SK-N-SH (cell line): ENCODE results near the gene TRMO. TPM values are rescaled to one million over a fixed set of nuclear protein-coding genes. Genes with fewer than 3 reads are reported as not detected.

Source experiments
- CTCF ChIA-PET: fragments of 300-600, 350-600 bp; formaldehyde crosslinking; extraction: SDS; loops from one replicate; lab custom pipeline; 2021; lab: Yijun Ruan, JAX
- POLR2A ChIA-PET: fragments of 350-600 bp; sonication (Branson Sonifier 250); formaldehyde crosslinking; extraction: SDS; loops from one replicate; lab custom pipeline; 2020; ENCODE audit warnings: antibody characterized with exemption, inconsistent platforms; lab: Yijun Ruan, JAX
- DNase-seq: peaks from one replicate; pipeline ENCODE4 v3.0.0; 2012
- H2AFZ ChIP-seq: fragments of 200-600 bp; sonication (generic); 2 replicates; pipeline ENCODE4 v1.8.1; 2016; ENCODE audit warnings: antibody characterized with exemption, mild to moderate bottlenecking, low read depth
- H3F3A ChIP-seq: fragments of 200-600 bp; sonication (generic); replicated peaks from 2 replicates; pipeline ENCODE3; 2016; ENCODE audit warnings: antibody characterized with exemption, mild to moderate bottlenecking; ENCODE audit not compliant: insufficient read depth
- H3K27ac ChIP-seq, 2 experiments: fragments of 200-500 bp in 1 of 2; fragments of 200-600 bp in 1 of 2; sonication (Bioruptor generic) in 1 of 2; sonication (generic), shearing (Covaris generic) in 1 of 2; 2 replicates each; pipeline versions ENCODE4 v1.5.1 to v1.6.1; 2014 to 2016; ENCODE audit warnings: low read depth in 2 of 2, inconsistent platforms in 1 of 2, low read length in 1 of 2, mild to moderate bottlenecking in 1 of 2, mixed read lengths in 1 of 2
- H3K27me3 ChIP-seq: fragments of 200-600 bp; sonication (generic), shearing (Covaris generic); 2 replicates; pipeline ENCODE4 v1.6.1; 2016; ENCODE audit warnings: mixed run types; ENCODE audit not compliant: insufficient read depth
- H3K36me3 ChIP-seq, 2 experiments: fragments of 200-500 bp in 1 of 2; fragments of 200-600 bp in 1 of 2; sonication (Bioruptor generic) in 1 of 2; sonication (generic) in 1 of 2; replicated peaks in 1 of 2; 2 replicates each; pipeline versions ENCODE3 to v1.5.1; 2014 to 2016; ENCODE audit warnings: low read length in 1 of 2, mild to moderate bottlenecking in 1 of 2; ENCODE audit not compliant: insufficient read depth in 2 of 2, control insufficient read depth in 1 of 2
- H3K4me1 ChIP-seq, 2 experiments: fragments of 200-500 bp in 1 of 2; fragments of 200-600 bp in 1 of 2; sonication (Bioruptor generic) in 1 of 2; sonication (generic), shearing (Covaris generic) in 1 of 2; 2 replicates each; pipeline versions ENCODE4 v1.5.1 to v1.6.1; 2014 to 2016; ENCODE audit warnings: low read depth in 1 of 2, low read length in 1 of 2, mixed run types in 1 of 2; ENCODE audit not compliant: insufficient read depth in 2 of 2, control insufficient read depth in 1 of 2
- H3K4me2 ChIP-seq: fragments of 200-600 bp; sonication (generic), shearing (Covaris generic); 2 replicates; pipeline ENCODE4 v1.6.1; 2017; ENCODE audit warnings: mixed run types
- H3K4me3 ChIP-seq, 2 experiments: fragments of 200-500 bp in 1 of 2; fragments of 200-600 bp in 1 of 2; sonication (Bioruptor generic) in 1 of 2; sonication (generic), shearing (Covaris generic) in 1 of 2; 2 replicates each; pipeline versions ENCODE4 v1.5.1 to v1.8.1; 2014 to 2016; ENCODE audit warnings: low read depth in 2 of 2, inconsistent platforms in 1 of 2, low read length in 1 of 2, mild to moderate bottlenecking in 1 of 2, mixed read lengths in 1 of 2, moderate library complexity in 1 of 2
- H3K79me2 ChIP-seq: fragments of 200-600 bp; sonication (generic); 2 replicates; pipeline ENCODE4 v1.8.1; 2017; ENCODE audit warnings: mild to moderate bottlenecking; ENCODE audit not compliant: insufficient read depth
- H3K9ac ChIP-seq: fragments of 200-600 bp; sonication (generic); 2 replicates; pipeline ENCODE4 v1.6.1; 2017; ENCODE audit warnings: mixed run types
- H3K9me2 ChIP-seq: fragments of 200-600 bp; sonication (generic); 2 replicates; pipeline ENCODE4 v1.6.1; 2017; ENCODE audit warnings: mixed run types
- H3K9me3 ChIP-seq: fragments of 200-600 bp; sonication (generic); 2 replicates; pipeline ENCODE4 v1.6.1; 2017; ENCODE audit warnings: mixed run types, mild to moderate bottlenecking, moderate library complexity
- H4K20me1 ChIP-seq: fragments of 200-600 bp; sonication (generic); 2 replicates; pipeline ENCODE4 v1.6.1; 2017; ENCODE audit warnings: mild to moderate bottlenecking, mixed run types; ENCODE audit not compliant: insufficient read depth
- ELF1 ChIP-seq: IDR thresholded peaks from 2 replicates; pipeline ENCODE4 v1.4.0; 2012
- EP300 ChIP-seq, 2 experiments: IDR thresholded peaks; 2 replicates each; pipeline versions ENCODE4 v1.4.0 to v1.6.1; 2012; ENCODE audit warnings: borderline replicate concordance in 1 of 2, low read depth in 1 of 2, low read length in 1 of 2
- FOSL2 ChIP-seq: IDR thresholded peaks from 2 replicates; pipeline ENCODE4 v1.4.0; 2012; ENCODE audit warnings: low read depth, mild to moderate bottlenecking, moderate library complexity, borderline replicate concordance
- FOXJ3 ChIP-seq: sonication (generic); formaldehyde crosslinking; IDR thresholded peaks from 2 replicates; pipeline ENCODE4 v1.5.1; 2020; ENCODE audit warnings: mild to moderate bottlenecking, missing genetic modification reagents
- JUND ChIP-seq: IDR thresholded peaks from 2 replicates; pipeline ENCODE4 v1.4.0; 2012
- MEF2A ChIP-seq: IDR thresholded peaks from 2 replicates; pipeline ENCODE4 v1.4.0; 2012; ENCODE audit warnings: low read depth, borderline replicate concordance
- NFIC ChIP-seq: IDR thresholded peaks from 2 replicates; pipeline ENCODE4 v1.4.0; 2012; ENCODE audit warnings: borderline replicate concordance
- NRF1 ChIP-seq: IDR thresholded peaks from 2 replicates; pipeline ENCODE4 v1.6.1; 2012; ENCODE audit warnings: low read depth, mild to moderate bottlenecking, low read length
- POLR2AphosphoS5 ChIP-seq: IDR thresholded peaks from 2 replicates; pipeline ENCODE4 v1.6.1; 2012; ENCODE audit warnings: low read depth, low read length
- RAD21 ChIP-seq: IDR thresholded peaks from 2 replicates; pipeline ENCODE4 v1.6.1; 2012; ENCODE audit warnings: mild to moderate bottlenecking, low read length
- RFX5 ChIP-seq: IDR thresholded peaks from 2 replicates; pipeline ENCODE4 v1.6.1; 2012; ENCODE audit warnings: mild to moderate bottlenecking, improper control_type of control experiment, low read length
- RXRA ChIP-seq: IDR thresholded peaks from 2 replicates; pipeline ENCODE4 v1.4.0; 2012; ENCODE audit warnings: low read depth, mild to moderate bottlenecking, borderline replicate concordance
- SIN3A ChIP-seq: IDR thresholded peaks from 2 replicates; pipeline ENCODE4 v1.6.1; 2012; ENCODE audit warnings: low read depth, mild to moderate bottlenecking, low read length, moderate library complexity, borderline replicate concordance
- TAF1 ChIP-seq: IDR thresholded peaks from 2 replicates; pipeline ENCODE4 v1.6.1; 2012; ENCODE audit warnings: low read depth, mild to moderate bottlenecking, low read length, moderate library complexity, borderline replicate concordance
- TCF12 ChIP-seq: IDR thresholded peaks from 2 replicates; pipeline ENCODE4 v1.4.0; 2012
- TEAD4 ChIP-seq: IDR thresholded peaks from 2 replicates; pipeline ENCODE4 v1.4.0; 2012; ENCODE audit warnings: mild to moderate bottlenecking, borderline replicate concordance; ENCODE audit not compliant: insufficient read depth
- YY1 ChIP-seq: IDR thresholded peaks from 2 replicates; pipeline ENCODE4 v1.4.0; 2012; ENCODE audit warnings: low read depth, mild to moderate bottlenecking
- WGBS: methylation state at CpG from one replicate; pipeline ENCODE4 v1.1.6; 2017; ENCODE audit warnings: low lambda C conversion rate; 5-methylcytosine and 5-hydroxymethylcytosine counted together
- polyA plus RNA-seq, 3 experiments: library from polyadenylated mRNA; depleted of rRNA; stranded (reverse); fragments of >200 nt; gene quantifications; 2 replicates each; pipeline ENCODE4 v1.2.3, GENCODE V29; 2012
- TF ChIP-seq, protein P1 (sequence below): fragments of 200-600 bp; sonication (generic); IDR thresholded peaks from 2 replicates; pipeline ENCODE4 v1.6.1; 2017; ENCODE audit warnings: antibody characterized with exemption, mild to moderate bottlenecking, moderate library complexity
- TF ChIP-seq, protein P2 (sequence below): IDR thresholded peaks from 2 replicates; pipeline ENCODE4 v1.4.0; 2012; ENCODE audit warnings: low read depth
- TF ChIP-seq, protein P3 (sequence below): fragments of 150-350 bp; IDR thresholded peaks from 2 replicates; pipeline ENCODE4 v1.6.1; 2016; ENCODE audit warnings: mild to moderate bottlenecking, low read depth, low read length
- TF ChIP-seq, protein P4 (sequence below): IDR thresholded peaks from 2 replicates; pipeline ENCODE4 v1.4.0; 2012; ENCODE audit warnings: low read depth, borderline replicate concordance
- TF ChIP-seq, protein P5 (sequence below): fragments of 150-350 bp; IDR thresholded peaks from 2 replicates; pipeline ENCODE4 v1.6.1; 2017; ENCODE audit warnings: antibody characterized with exemption, low read length, low read depth, borderline replicate concordance
- TF ChIP-seq, protein P6 (sequence below): IDR thresholded peaks from 2 replicates; pipeline ENCODE4 v1.4.0; 2012; ENCODE audit warnings: low read depth, borderline replicate concordance

TRMO gene
- polyA plus RNA-seq, 1 of the 3 experiments (the other 2 are of a cell fraction) = 8.1 TPM

DNA sequence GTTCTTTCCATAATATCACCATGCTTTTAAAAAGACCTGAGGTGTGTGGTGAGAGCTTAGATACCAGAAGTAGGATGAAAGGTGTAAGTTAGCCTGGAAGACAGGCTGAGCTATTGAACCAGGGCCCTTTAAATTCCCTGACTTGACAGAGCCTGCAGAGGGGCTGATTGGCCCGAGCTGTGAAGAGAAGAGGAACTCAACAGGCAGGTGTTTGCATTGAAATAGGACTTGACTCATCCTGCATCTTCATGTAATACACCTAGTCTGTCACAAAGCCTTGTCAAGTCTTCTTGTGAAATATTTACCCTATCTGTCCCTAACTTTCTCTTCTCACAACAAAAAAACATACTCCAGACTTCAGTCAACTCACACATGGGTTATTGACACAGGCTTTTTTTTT lies 44.2 kb upstream of the TRMO start:
- DNase-seq = no peak
- Histone ChIP-seq H3K27me3 (peaks cover 20% of the 10 kb centered on the region; the same call in 1 of the 2 replicates), H3K79me2 (no peaks in the 10 kb centered on the region), H3K27ac (no peak overlapping the region), H3K9me2 (no peaks in the 10 kb centered on the region), H3K9ac (no peak overlapping the region), H3K4me2 (no peak overlapping the region), H3K9me3 (no peaks in the 10 kb centered on the region), H3K4me1 (no peaks in the 10 kb centered on the region), H2AFZ (no peak overlapping the region), H4K20me1 (no peaks in the 10 kb centered on the region), H3K4me3 (no peak overlapping the region), H3F3A (no peaks in the 10 kb centered on the region), H3K36me3 (no peaks in the 10 kb centered on the region)
- CTCF ChIA-PET = interaction anchor here (1.0 kb wide), 1 partner anchor 11 kb away, joined by 3 read pairs; no protein-coding TSS in a partner anchor
- POLR2A ChIA-PET = no interaction called here
- WGBS = 40% methylated on average over 1 of the region's 1 CpG
- TF ChIP-seq, protein P1, sequence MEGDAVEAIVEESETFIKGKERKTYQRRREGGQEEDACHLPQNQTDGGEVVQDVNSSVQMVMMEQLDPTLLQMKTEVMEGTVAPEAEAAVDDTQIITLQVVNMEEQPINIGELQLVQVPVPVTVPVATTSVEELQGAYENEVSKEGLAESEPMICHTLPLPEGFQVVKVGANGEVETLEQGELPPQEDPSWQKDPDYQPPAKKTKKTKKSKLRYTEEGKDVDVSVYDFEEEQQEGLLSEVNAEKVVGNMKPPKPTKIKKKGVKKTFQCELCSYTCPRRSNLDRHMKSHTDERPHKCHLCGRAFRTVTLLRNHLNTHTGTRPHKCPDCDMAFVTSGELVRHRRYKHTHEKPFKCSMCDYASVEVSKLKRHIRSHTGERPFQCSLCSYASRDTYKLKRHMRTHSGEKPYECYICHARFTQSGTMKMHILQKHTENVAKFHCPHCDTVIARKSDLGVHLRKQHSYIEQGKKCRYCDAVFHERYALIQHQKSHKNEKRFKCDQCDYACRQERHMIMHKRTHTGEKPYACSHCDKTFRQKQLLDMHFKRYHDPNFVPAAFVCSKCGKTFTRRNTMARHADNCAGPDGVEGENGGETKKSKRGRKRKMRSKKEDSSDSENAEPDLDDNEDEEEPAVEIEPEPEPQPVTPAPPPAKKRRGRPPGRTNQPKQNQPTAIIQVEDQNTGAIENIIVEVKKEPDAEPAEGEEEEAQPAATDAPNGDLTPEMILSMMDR = no peak
- TF ChIP-seq NFIC (no peak), POLR2AphosphoS5 (no peak), SIN3A (no peak), JUND (no peak), MEF2A (no peak), NRF1 (no peak), EP300 (IDR thresholded peaks at IDR 0.05; ENCODE audit: borderline replicate concordance in 1 of 2, low read depth in 1 of 2, low read length in 1 of 2) (no peak), FOXJ3 (CRISPR knock-in tag) (no peak), FOSL2 (no peak), ELF1 (no peak), RFX5 (no peak), TAF1 (no peak), TCF12 (no peak)
- TF ChIP-seq, protein P2, sequence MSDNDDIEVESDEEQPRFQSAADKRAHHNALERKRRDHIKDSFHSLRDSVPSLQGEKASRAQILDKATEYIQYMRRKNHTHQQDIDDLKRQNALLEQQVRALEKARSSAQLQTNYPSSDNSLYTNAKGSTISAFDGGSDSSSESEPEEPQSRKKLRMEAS = no peak

DNA sequence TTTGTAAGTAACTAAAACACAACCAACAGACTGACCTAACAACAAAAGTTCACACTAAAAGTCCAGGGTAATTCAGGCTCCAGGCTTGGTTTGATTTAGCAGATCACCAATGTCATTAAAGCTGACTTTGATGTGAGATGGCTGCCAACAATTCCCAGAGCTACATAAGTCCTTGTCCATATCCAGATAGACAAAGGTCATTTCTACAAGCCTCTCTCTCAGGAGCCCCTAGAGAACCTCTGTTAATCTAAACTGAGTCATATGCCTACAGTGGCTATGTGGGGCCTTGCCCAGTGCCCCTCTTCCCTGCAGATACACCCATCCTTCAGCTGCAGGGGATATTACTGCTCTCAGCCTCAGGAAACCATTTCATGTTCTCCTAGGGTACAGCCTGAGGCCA lies 42.6 kb upstream of the TRMO start:
- ChIA-PET POLR2A (no interaction called here), CTCF (interaction anchor here (1.0 to 2.0 kb wide), 3 partner anchors 10 to 41 kb away, joined by 3 to 6 read pairs (median 4); no protein-coding TSS in a partner anchor)
- peaks cover 20% of the 10 kb centered on the region; the same call in 1 of the 2 replicates for H3K27me3 ChIP-seq
- no peak overlapping the region for H2AFZ ChIP-seq
- H3K4me3 ChIP-seq = no peak overlapping the region
- H3K4me1 ChIP-seq = no peaks in the 10 kb centered on the region
- H3K9ac ChIP-seq = no peak overlapping the region
- no peaks in the 10 kb centered on the region for H3F3A ChIP-seq
- no peaks in the 10 kb centered on the region for H3K79me2 ChIP-seq
- no peaks in the 10 kb centered on the region for H3K9me3 ChIP-seq
- H3K4me2 ChIP-seq = no peak overlapping the region
- no peaks in the 10 kb centered on the region for H3K36me3 ChIP-seq
- no peak overlapping the region for H3K27ac ChIP-seq
- DNase-seq = no peak
- no peaks in the 10 kb centered on the region for H3K9me2 ChIP-seq
- H4K20me1 ChIP-seq = no peaks in the 10 kb centered on the region
- TF ChIP-seq NFIC = no peak
- TF ChIP-seq TEAD4 = no peak
- TF ChIP-seq, protein P3, sequence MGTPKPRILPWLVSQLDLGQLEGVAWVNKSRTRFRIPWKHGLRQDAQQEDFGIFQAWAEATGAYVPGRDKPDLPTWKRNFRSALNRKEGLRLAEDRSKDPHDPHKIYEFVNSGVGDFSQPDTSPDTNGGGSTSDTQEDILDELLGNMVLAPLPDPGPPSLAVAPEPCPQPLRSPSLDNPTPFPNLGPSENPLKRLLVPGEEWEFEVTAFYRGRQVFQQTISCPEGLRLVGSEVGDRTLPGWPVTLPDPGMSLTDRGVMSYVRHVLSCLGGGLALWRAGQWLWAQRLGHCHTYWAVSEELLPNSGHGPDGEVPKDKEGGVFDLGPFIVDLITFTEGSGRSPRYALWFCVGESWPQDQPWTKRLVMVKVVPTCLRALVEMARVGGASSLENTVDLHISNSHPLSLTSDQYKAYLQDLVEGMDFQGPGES = no peak
- no peak for TF ChIP-seq FOXJ3 (CRISPR knock-in tag)
- TF ChIP-seq, protein P4, sequence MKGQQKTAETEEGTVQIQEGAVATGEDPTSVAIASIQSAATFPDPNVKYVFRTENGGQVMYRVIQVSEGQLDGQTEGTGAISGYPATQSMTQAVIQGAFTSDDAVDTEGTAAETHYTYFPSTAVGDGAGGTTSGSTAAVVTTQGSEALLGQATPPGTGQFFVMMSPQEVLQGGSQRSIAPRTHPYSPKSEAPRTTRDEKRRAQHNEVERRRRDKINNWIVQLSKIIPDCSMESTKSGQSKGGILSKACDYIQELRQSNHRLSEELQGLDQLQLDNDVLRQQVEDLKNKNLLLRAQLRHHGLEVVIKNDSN = no peak
- TF ChIP-seq NRF1 = no peak
- no peak for TF ChIP-seq SIN3A
- no peak for TF ChIP-seq YY1
- TF ChIP-seq, protein P5, sequence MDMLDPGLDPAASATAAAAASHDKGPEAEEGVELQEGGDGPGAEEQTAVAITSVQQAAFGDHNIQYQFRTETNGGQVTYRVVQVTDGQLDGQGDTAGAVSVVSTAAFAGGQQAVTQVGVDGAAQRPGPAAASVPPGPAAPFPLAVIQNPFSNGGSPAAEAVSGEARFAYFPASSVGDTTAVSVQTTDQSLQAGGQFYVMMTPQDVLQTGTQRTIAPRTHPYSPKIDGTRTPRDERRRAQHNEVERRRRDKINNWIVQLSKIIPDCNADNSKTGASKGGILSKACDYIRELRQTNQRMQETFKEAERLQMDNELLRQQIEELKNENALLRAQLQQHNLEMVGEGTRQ = no peak
- TF ChIP-seq RAD21 = no peak
- no peak for TF ChIP-seq RFX5
- no peak for TF ChIP-seq RXRA
- TF ChIP-seq, protein P6, sequence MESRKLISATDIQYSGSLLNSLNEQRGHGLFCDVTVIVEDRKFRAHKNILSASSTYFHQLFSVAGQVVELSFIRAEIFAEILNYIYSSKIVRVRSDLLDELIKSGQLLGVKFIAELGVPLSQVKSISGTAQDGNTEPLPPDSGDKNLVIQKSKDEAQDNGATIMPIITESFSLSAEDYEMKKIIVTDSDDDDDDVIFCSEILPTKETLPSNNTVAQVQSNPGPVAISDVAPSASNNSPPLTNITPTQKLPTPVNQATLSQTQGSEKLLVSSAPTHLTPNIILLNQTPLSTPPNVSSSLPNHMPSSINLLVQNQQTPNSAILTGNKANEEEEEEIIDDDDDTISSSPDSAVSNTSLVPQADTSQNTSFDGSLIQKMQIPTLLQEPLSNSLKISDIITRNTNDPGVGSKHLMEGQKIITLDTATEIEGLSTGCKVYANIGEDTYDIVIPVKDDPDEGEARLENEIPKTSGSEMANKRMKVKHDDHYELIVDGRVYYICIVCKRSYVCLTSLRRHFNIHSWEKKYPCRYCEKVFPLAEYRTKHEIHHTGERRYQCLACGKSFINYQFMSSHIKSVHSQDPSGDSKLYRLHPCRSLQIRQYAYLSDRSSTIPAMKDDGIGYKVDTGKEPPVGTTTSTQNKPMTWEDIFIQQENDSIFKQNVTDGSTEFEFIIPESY = no peak
- TF ChIP-seq, protein P2 = no peak
